Measurements from ENCODE around the gene C19orf12.
"Not testable (repeated sequence)": the region's sequence is repeated elsewhere in the genome, so short reads cannot be mapped to it uniquely, and the experiment has no call there.

Gene C19orf12

GRCh38 chr19:29675120-29675649 lies 39.9 kb downstream of the C19orf12 start:
- no peak for DNase-seq

GRCh38 chr19:29674374-29675119 lies 40.5 kb downstream of the C19orf12 start:
- no peak for DNase-seq

GRCh38 chr19:29673451-29674371 lies 41.4 kb downstream of the C19orf12 start:
- DNase-seq: no peak

- no peak for DNase-seq
Measured at GRCh38 chr19:29672933-29673336, 42.1 kb downstream of the C19orf12 start.

GRCh38 chr19:29672319-29672932 lies 42.6 kb downstream of the C19orf12 start:
- no peak for DNase-seq

- DNase-seq: no peak
Measured at GRCh38 chr19:29671393-29672160, 43.5 kb downstream of the C19orf12 start.

GRCh38 chr19:29671026-29671392 lies 44.1 kb downstream of the C19orf12 start:
- not testable (repeated sequence) for DNase-seq

GRCh38 chr19:29670255-29670654 lies 44.8 kb downstream of the C19orf12 start:
- DNase-seq: no peak

GRCh38 chr19:29668746-29669609 lies 46.1 kb downstream of the C19orf12 start:
- DNase-seq: no peak

GRCh38 chr19:29667901-29668341 lies 47.1 kb downstream of the C19orf12 start:
- no peak for DNase-seq

- DNase-seq: no peak
Measured at GRCh38 chr19:29667387-29667783, 47.7 kb downstream of the C19orf12 start.

GRCh38 chr19:29666578-29667386 lies 48.3 kb downstream of the C19orf12 start:
- DNase-seq: no peak

GRCh38 chr19:29665826-29666577 lies 49.1 kb downstream of the C19orf12 start:
- no peak for DNase-seq

GRCh38 chr19:29665215-29665825 lies 49.7 kb downstream of the C19orf12 start, which contains the start of gene PLEKHF1:
Gene PLEKHF1 (plus strand): TSS chr19:29665461. CDS start chr19:29673840, 8,379 bp downstream.
- no peak for DNase-seq

GRCh38 chr19:29664753-29665214 lies 50.3 kb downstream of the C19orf12 start:
- no peak for DNase-seq

- no peak for DNase-seq
Measured at GRCh38 chr19:29663861-29664752, 51.0 kb downstream of the C19orf12 start.

- no peak for DNase-seq
Measured at GRCh38 chr19:29662604-29663404, 52.3 kb downstream of the C19orf12 start.

Measured in NCI-H1694 treated with DMSO at 0.1 percent for 48 hours (cell line).